Liver (tissue), 3 donors: Measurements from ENCODE around the gene CLIC1.

ENCODE experiments used
- EGR1 ChIP-seq, 2 donors: IDR thresholded peaks; 2 replicates each; pipeline ENCODE4 v1.6.1; 2016 to 2018; ENCODE audit warnings: antibody characterized with exemption in 2 of 2, low read depth in 2 of 2
- GABPA ChIP-seq, 2 donors: IDR thresholded peaks in 1 of 2; conservative IDR thresholded peaks in 1 of 2; 2 replicates each; pipeline ENCODE4 v1.6.1; 2016; ENCODE audit warnings: antibody characterized with exemption in 2 of 2, mild to moderate bottlenecking in 1 of 2, moderate library complexity in 1 of 2
- HNF4A ChIP-seq, 2 donors: conservative IDR thresholded peaks; 2 replicates each; pipeline ENCODE4 v1.6.1; 2016; ENCODE audit warnings: antibody characterized with exemption in 2 of 2, mild to moderate bottlenecking in 2 of 2
- RAD21 ChIP-seq, 2 donors: IDR thresholded peaks; 2 replicates each; pipeline ENCODE4 v1.6.1; 2016; ENCODE audit warnings: antibody characterized with exemption in 2 of 2, mild to moderate bottlenecking in 2 of 2
- RXRA ChIP-seq, 2 donors: IDR thresholded peaks; 2 replicates each; pipeline ENCODE4 v1.6.1; 2017 to 2018; ENCODE audit warnings: antibody characterized with exemption in 2 of 2, mild to moderate bottlenecking in 1 of 2
- SP1 ChIP-seq: IDR thresholded peaks from 2 replicates; pipeline ENCODE4 v1.6.1; 2018; ENCODE audit warnings: antibody characterized with exemption, mild to moderate bottlenecking
- TAF1 ChIP-seq: conservative IDR thresholded peaks from 2 replicates; pipeline ENCODE4 v1.6.1; 2016; ENCODE audit warnings: antibody characterized with exemption, mild to moderate bottlenecking
- YY1 ChIP-seq: IDR thresholded peaks from 2 replicates; pipeline ENCODE4 v1.6.1; 2016; ENCODE audit warnings: antibody characterized with exemption, mild to moderate bottlenecking
- TF ChIP-seq, protein P1 (sequence below): fragments of 150-350 bp; IDR thresholded peaks from 2 replicates; pipeline ENCODE4 v1.5.1; 2017; ENCODE audit warnings: improper control_type of control experiment, low read depth, low read length; ENCODE audit not compliant: missing input control
- TF ChIP-seq, protein P2 (sequence below): IDR thresholded peaks from 2 replicates; pipeline ENCODE4 v1.6.1; 2016; ENCODE audit warnings: antibody characterized with exemption
- TF ChIP-seq, protein P3 (sequence below): IDR thresholded peaks from 2 replicates; pipeline ENCODE4 v1.6.1; 2016; ENCODE audit warnings: antibody characterized with exemption
- TF ChIP-seq, protein P4 (sequence below): IDR thresholded peaks from 2 replicates; pipeline ENCODE4 v1.6.1; 2016; ENCODE audit warnings: antibody characterized with exemption, mild to moderate bottlenecking
- donor health status: healthy.
- donor health status: healthy.

DNA sequence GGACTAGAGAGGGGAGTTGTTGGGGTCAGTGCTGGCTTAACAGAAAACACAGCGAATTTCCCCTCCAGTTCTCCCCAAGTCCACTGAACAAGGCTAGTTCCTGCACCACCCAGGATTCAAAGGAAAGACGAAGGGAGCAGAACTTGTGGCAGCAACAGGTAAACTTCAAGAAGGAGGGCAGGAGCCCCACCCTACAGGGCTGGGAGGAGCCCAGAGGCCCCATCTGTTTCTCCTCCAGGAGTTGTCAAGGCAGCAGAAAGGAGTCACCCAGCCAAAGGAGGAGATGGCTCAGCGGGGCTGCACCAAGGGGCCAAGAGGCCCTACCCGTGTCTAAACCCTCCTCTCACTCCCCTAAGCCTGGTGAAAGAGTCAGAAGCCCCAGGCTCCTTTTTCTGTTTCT is 27.9 kb upstream of the CLIC1 start:
- no peak for TF ChIP-seq RAD21 (IDR thresholded peaks at IDR 0.05)
- TF ChIP-seq, protein P1, sequence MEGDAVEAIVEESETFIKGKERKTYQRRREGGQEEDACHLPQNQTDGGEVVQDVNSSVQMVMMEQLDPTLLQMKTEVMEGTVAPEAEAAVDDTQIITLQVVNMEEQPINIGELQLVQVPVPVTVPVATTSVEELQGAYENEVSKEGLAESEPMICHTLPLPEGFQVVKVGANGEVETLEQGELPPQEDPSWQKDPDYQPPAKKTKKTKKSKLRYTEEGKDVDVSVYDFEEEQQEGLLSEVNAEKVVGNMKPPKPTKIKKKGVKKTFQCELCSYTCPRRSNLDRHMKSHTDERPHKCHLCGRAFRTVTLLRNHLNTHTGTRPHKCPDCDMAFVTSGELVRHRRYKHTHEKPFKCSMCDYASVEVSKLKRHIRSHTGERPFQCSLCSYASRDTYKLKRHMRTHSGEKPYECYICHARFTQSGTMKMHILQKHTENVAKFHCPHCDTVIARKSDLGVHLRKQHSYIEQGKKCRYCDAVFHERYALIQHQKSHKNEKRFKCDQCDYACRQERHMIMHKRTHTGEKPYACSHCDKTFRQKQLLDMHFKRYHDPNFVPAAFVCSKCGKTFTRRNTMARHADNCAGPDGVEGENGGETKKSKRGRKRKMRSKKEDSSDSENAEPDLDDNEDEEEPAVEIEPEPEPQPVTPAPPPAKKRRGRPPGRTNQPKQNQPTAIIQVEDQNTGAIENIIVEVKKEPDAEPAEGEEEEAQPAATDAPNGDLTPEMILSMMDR, result no peak
- TF ChIP-seq YY1, result no peak
- TF ChIP-seq TAF1, result no peak
- TF ChIP-seq, protein P2, sequence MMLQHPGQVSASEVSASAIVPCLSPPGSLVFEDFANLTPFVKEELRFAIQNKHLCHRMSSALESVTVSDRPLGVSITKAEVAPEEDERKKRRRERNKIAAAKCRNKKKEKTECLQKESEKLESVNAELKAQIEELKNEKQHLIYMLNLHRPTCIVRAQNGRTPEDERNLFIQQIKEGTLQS, result no peak
- no peak for TF ChIP-seq HNF4A (conservative IDR thresholded peaks at IDR 0.05)
- TF ChIP-seq, protein P3, sequence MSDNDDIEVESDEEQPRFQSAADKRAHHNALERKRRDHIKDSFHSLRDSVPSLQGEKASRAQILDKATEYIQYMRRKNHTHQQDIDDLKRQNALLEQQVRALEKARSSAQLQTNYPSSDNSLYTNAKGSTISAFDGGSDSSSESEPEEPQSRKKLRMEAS, result no peak
- no peak for TF ChIP-seq GABPA (IDR thresholded peaks at IDR 0.05 in 1 of 2, conservative IDR thresholded peaks at IDR 0.05 in 1 of 2)
- TF ChIP-seq EGR1 (IDR thresholded peaks at IDR 0.05; ENCODE audit: low read depth in 2 of 2), result no peak
- TF ChIP-seq, protein P4, sequence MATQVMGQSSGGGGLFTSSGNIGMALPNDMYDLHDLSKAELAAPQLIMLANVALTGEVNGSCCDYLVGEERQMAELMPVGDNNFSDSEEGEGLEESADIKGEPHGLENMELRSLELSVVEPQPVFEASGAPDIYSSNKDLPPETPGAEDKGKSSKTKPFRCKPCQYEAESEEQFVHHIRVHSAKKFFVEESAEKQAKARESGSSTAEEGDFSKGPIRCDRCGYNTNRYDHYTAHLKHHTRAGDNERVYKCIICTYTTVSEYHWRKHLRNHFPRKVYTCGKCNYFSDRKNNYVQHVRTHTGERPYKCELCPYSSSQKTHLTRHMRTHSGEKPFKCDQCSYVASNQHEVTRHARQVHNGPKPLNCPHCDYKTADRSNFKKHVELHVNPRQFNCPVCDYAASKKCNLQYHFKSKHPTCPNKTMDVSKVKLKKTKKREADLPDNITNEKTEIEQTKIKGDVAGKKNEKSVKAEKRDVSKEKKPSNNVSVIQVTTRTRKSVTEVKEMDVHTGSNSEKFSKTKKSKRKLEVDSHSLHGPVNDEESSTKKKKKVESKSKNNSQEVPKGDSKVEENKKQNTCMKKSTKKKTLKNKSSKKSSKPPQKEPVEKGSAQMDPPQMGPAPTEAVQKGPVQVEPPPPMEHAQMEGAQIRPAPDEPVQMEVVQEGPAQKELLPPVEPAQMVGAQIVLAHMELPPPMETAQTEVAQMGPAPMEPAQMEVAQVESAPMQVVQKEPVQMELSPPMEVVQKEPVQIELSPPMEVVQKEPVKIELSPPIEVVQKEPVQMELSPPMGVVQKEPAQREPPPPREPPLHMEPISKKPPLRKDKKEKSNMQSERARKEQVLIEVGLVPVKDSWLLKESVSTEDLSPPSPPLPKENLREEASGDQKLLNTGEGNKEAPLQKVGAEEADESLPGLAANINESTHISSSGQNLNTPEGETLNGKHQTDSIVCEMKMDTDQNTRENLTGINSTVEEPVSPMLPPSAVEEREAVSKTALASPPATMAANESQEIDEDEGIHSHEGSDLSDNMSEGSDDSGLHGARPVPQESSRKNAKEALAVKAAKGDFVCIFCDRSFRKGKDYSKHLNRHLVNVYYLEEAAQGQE, result no peak
- no peak for TF ChIP-seq RXRA (IDR thresholded peaks at IDR 0.05)
- no peak for TF ChIP-seq SP1
